Upper lobe of right lung (tissue), 1 donor: ENCODE data around the gene BST1. TPM values are rescaled to one million over a fixed set of nuclear protein-coding genes. Genes with fewer than 3 reads are reported as not detected.

Experiments used
- ATAC-seq: fragments of 200-7000 bp; cut with Tn5 transposase; one replicate; pipeline ENCODE4 v1.9.1; 2020; ENCODE audit warnings: mild to moderate bottlenecking, moderate library complexity
- DNase-seq: peaks from one replicate; pipeline ENCODE4 v3.0.0-alpha.2; 2020
- H3K27ac ChIP-seq: fragments of 200-600 bp; one replicate; pipeline ENCODE4 v1.8.0; 2022
- H3K27me3 ChIP-seq: fragments of 200-600 bp; one replicate; pipeline ENCODE4 v1.8.0; 2022; ENCODE audit warnings: mild to moderate bottlenecking
- H3K36me3 ChIP-seq: fragments of 200-600 bp; one replicate; pipeline ENCODE4 v1.8.0; 2022
- H3K4me1 ChIP-seq: fragments of 200-600 bp; one replicate; pipeline ENCODE4 v1.8.0; 2022
- H3K4me3 ChIP-seq: fragments of 200-600 bp; one replicate; pipeline ENCODE4 v1.8.0; 2022; ENCODE audit warnings: mild to moderate bottlenecking
- H3K9me3 ChIP-seq: fragments of 200-600 bp; one replicate; pipeline ENCODE4 v1.8.0; 2022
- intact Hi-C: fragments of 100-400 bp; cut with DNase I; formaldehyde crosslinking; loops from one replicate; pipeline ENCODE4 v1.11.0; 2022
- total RNA-seq: library from RNA; stranded (reverse); fragmentation: NEBNext Ultra II Directional; extraction: Animal tissue kit (Norgen Biotek cat#: 25700); gene quantifications from one replicate; pipeline ENCODE4 v1.2.1, GENCODE V29; 2021
- TF ChIP-seq, protein P1 (sequence below): fragments of 200-600 bp; IDR thresholded peaks from one replicate; pipeline ENCODE4 v1.8.0; 2022; ENCODE audit warnings: antibody characterized with exemption
- donor health status: DM: no; HTN: yes; CAD: no; lungs with severe emphysema.

Gene BST1
- total RNA-seq, 1 donor from 2014 or later, result 11.0 TPM

- H3K4me3 ChIP-seq, result no peak overlapping the region
- no peaks in the 10 kb centered on the region for H3K27me3 ChIP-seq
- intact Hi-C loops, result no loop called here
- no peak overlapping the region for H3K27ac ChIP-seq
- no peak for DNase-seq
- no peak for ATAC-seq
- no peaks in the 10 kb centered on the region for H3K36me3 ChIP-seq
- TF ChIP-seq, protein P1, sequence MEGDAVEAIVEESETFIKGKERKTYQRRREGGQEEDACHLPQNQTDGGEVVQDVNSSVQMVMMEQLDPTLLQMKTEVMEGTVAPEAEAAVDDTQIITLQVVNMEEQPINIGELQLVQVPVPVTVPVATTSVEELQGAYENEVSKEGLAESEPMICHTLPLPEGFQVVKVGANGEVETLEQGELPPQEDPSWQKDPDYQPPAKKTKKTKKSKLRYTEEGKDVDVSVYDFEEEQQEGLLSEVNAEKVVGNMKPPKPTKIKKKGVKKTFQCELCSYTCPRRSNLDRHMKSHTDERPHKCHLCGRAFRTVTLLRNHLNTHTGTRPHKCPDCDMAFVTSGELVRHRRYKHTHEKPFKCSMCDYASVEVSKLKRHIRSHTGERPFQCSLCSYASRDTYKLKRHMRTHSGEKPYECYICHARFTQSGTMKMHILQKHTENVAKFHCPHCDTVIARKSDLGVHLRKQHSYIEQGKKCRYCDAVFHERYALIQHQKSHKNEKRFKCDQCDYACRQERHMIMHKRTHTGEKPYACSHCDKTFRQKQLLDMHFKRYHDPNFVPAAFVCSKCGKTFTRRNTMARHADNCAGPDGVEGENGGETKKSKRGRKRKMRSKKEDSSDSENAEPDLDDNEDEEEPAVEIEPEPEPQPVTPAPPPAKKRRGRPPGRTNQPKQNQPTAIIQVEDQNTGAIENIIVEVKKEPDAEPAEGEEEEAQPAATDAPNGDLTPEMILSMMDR, result no peak
- no peaks in the 10 kb centered on the region for H3K9me3 ChIP-seq
- H3K4me1 ChIP-seq, result peaks cover 6% of the 10 kb centered on the region
These were observed 25.3 kb upstream of the BST1 start for GRCh38 chr4:15677507-15677988.

GRCh38 chr4:15681067-15681371, 21.8 kb upstream of the BST1 start:
- no peak for DNase-seq
- Histone ChIP-seq H3K27ac (peak overlapping the region; percentile 96), H3K9me3 (no peaks in the 10 kb centered on the region), H3K27me3 (no peaks in the 10 kb centered on the region), H3K4me3 (peak overlapping the region; percentile 74), H3K4me1 (peaks cover 17% of the 10 kb centered on the region), H3K36me3 (peaks cover 2% of the 10 kb centered on the region)
- no peak for ATAC-seq
- TF ChIP-seq, protein P1, result no peak
- intact Hi-C loops, result no loop called here

DNA sequence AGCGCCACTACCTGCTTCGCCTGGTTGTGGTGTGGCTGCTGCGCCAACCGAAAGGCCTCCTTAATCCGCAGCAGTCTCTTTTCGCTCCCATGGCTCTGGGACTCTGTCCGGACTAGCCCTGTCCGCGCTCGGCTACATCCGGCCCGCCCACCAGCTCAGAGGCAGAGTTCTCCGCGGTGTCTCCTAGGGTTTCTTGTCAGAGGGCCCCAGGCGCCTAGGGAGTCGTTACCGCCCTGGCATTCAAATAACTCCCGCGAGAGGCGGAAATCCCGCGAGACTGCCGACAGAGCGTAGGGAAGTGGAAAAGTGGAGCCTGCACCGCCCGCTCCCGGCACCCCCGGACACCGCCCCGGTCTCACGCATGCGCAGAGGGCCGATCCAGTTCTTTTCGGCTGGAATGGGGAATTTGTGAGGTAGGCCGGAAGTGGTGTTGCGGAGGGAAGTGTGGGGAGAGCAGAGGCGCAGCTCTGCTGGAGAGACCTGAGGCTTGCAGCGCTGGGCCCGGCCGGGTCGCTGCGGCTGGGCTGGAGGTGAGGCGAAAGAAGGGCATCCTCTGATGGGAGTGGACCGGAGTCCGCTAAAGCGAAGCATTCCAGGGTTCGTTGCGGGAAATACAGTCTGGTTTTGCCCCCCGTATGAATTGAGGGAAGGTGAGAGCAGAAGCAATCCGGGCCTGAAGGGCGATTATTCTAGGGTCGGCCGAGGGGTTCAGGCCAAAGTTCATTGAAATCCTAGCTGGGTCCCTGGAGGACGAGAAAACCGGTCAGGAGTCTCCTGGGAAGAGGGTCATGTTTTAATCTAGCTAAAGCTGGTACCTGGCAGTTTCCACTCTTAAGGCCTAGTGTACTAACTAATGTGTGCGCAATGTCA, 21.3 kb upstream of the BST1 start, which contains the start of gene FAM200B:
TSS of gene FAM200B (plus strand) at position 456 of the 870 bp plus-strand sequence. CDS start 5,151 bp downstream, outside the sequence.
- Histone ChIP-seq H3K4me1 (peaks cover 17% of the 10 kb centered on the region), H3K27me3 (no peaks in the 10 kb centered on the region), H3K9me3 (no peaks in the 10 kb centered on the region), H3K4me3 (peak within 1 kb of the TSS; percentile 74), H3K36me3 (peaks cover 8% of the 10 kb centered on the region), H3K27ac (peak within 1 kb of the TSS; percentile 96)
- peak; percentile 97 for ATAC-seq
- intact Hi-C loops, result no loop called here
- DNase-seq, result peak; percentile 99
- TF ChIP-seq, protein P1, result peak; percentile 10

DNA sequence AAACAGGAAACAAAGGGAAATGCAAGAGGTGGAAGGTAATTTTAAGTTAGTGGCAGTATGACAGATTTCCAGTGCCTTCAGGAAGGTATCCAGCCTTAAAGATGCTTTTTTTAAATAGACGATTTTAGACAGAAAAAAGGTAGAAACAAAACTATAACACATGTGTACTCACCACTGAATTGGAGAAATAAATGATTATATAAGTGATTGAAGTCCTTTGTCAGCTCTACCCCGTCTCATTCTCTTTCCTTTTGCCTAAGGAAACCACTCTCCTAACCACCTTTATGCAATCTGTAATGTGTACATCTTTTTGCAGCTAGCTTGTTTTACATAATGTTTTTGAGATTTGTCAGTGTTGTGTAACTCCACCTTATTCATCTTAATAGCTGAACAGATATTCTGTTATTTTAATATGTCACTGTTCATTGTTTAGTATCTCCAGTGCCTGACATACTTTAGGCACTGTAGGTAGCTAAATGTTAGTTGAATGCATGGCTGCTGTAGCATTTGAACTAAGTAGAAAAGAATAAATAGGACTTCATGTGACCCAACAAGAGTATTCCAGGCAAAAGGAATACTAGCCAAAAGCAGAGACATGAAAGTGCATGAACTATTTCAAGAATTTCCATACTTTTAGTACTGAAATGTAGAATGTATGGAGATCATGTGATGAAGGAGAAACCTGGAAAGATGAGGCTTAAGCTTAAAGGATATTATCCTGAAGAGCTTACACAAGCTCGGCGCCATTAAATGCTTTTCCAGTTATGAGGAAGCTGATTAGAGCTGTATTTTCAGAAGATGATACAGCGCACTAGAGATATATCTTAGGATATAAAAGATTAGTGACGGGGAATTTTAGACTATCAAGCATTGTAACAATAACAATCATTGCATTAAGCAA, 20.4 kb upstream of the BST1 start:
- peak overlapping the region; percentile 96 for H3K27ac ChIP-seq
- peaks cover 15% of the 10 kb centered on the region for H3K36me3 ChIP-seq
- H3K4me3 ChIP-seq, result peak overlapping the region; percentile 74
- ATAC-seq (no peak), DNase-seq (no peak)
- H3K9me3 ChIP-seq, result no peaks in the 10 kb centered on the region
- H3K4me1 ChIP-seq, result peaks cover 16% of the 10 kb centered on the region
- intact Hi-C loops, result no loop called here
- TF ChIP-seq, protein P1, result no peak
- no peaks in the 10 kb centered on the region for H3K27me3 ChIP-seq

DNA sequence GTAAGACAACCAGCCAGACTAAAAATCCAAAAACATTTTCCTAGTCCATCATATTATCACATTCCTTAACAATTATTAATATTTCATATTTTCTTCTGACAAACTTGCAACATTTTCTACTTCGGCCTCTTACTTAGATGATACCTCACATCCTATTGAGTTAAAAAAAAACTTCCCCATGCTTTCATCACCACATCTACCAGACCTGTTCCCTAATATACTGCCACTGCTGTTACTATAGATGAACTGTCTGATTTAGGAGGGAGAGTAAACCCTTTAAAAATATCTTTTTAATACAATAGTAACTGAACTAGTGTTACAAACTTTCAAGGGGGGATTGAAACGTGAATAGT, 19.7 kb upstream of the BST1 start:
- TF ChIP-seq, protein P1, result no peak
- no peaks in the 10 kb centered on the region for H3K27me3 ChIP-seq
- no peak overlapping the region for H3K27ac ChIP-seq
- H3K36me3 ChIP-seq, result peaks cover 19% of the 10 kb centered on the region
- H3K9me3 ChIP-seq, result no peaks in the 10 kb centered on the region
- intact Hi-C loops, result no loop called here
- ATAC-seq (no peak), DNase-seq (no peak)
- H3K4me3 ChIP-seq, result peak overlapping the region; percentile 74
- peaks cover 12% of the 10 kb centered on the region for H3K4me1 ChIP-seq
